ENCODE measurements around the gene SNRPD3. TPM values are rescaled to one million over a fixed set of nuclear protein-coding genes. Genes with fewer than 3 reads are reported as not detected.
A peak's percentile ranks its signal among the peaks of the same experiment; 100 is the strongest.

Gene SNRPD3
- total RNA-seq, 8 experiments from 2014 or later, result 83.9 to 206 (median 150) TPM

GRCh38 chr22:24584166-24584790 lies 28.5 kb downstream of the SNRPD3 start:
- WGBS, 10 experiments, result 80 to 100% (median 100%) methylated on average over 1 to 2 of the region's 5 CpGs; no CpG with 5 or more reads in 3 of the 10 experiments
- in situ Hi-C loops (cut with MboI; ENCODE audit: low pct_unique_long_range_greater_than_20kb in 2 of 9, low sequenced_read_pairs in 9 of 9, unreplicated experiment in 9 of 9), result no loop called here
- Histone ChIP-seq H3K27ac (no peak overlapping the region), H3K4me3 (no peak overlapping the region), H3K4me1 (replicated peaks in 1 of 2) (no peaks in the 10 kb centered on the region)
- no peak for ATAC-seq (replicated peaks in 6 of 8)

- WGBS, 10 experiments, result 33 to 100% (median 76%) methylated on average over 1 to 5 of the region's 10 CpGs; no CpG with 5 or more reads in 6 of the 10 experiments
- Histone ChIP-seq H3K27ac (no peak overlapping the region), H3K4me1 (replicated peaks in 1 of 2) (no peaks in the 10 kb centered on the region), H3K4me3 (no peak overlapping the region)
- no peak for ATAC-seq (replicated peaks in 6 of 8)
- in situ Hi-C loops (cut with MboI; ENCODE audit: low pct_unique_long_range_greater_than_20kb in 2 of 9, low sequenced_read_pairs in 9 of 9, unreplicated experiment in 9 of 9), result no loop called here
Observed at GRCh38 chr22:24584871-24585411, 29.1 kb downstream of the SNRPD3 start.

- Histone ChIP-seq H3K27ac (no peak overlapping the region), H3K4me3 (no peak overlapping the region), H3K4me1 (replicated peaks in 1 of 2) (no peaks in the 10 kb centered on the region)
- in situ Hi-C loops (cut with MboI; ENCODE audit: low pct_unique_long_range_greater_than_20kb in 2 of 9, low sequenced_read_pairs in 9 of 9, unreplicated experiment in 9 of 9), result no loop called here
- ATAC-seq (replicated peaks in 6 of 8), result no peak
- 80 to 100% methylated on average over 1 to 2 of the region's 3 CpGs; no CpG with 5 or more reads in 8 of the 10 experiments for WGBS, 10 experiments
Observed at GRCh38 chr22:24585461-24585860, 29.7 kb downstream of the SNRPD3 start.

DNA sequence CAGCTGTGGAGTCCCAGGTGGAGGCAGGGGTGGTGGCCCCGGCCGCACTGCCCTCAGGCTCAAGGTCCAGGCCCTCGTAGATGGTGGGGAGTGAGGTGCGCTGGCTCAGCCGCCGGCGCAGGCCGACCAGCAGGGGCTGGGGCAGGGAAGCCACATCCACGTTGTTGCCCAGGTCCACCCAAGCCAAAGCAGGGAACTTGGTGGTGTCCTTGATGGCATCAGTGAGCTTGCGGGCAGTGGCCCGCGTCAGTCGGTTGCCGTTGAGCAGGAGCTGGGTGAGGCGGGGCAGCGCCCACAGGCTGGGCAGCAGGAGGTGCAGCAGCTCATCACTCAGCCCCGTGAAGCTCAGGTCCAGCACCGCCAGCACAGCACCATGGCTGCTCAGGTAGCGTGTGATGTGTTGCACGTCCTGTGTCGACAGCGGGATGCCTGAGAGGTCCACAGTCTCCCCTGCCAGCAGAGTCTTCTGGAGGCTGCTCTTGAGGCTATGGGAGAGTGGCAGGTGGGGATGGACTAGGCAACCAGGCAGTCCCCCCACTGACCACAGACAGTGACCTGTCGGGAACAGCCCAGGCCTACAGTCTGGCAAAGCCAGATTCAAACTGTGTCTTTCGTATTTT lies 30.2 kb downstream of the SNRPD3 start:
- no peak for ATAC-seq (replicated peaks in 6 of 8)
- no peaks in the 10 kb centered on the region for H3K4me1 ChIP-seq (replicated peaks in 1 of 2)
- no peak overlapping the region for H3K27ac ChIP-seq
- WGBS, 10 experiments, result 80 to 100% (median 97%) methylated on average over 1 to 7 of the region's 24 CpGs; no CpG with 5 or more reads in 4 of the 10 experiments
- no peak overlapping the region for H3K4me3 ChIP-seq
- in situ Hi-C loops (cut with MboI; ENCODE audit: low pct_unique_long_range_greater_than_20kb in 2 of 9, low sequenced_read_pairs in 9 of 9, unreplicated experiment in 9 of 9), result no loop called here

DNA sequence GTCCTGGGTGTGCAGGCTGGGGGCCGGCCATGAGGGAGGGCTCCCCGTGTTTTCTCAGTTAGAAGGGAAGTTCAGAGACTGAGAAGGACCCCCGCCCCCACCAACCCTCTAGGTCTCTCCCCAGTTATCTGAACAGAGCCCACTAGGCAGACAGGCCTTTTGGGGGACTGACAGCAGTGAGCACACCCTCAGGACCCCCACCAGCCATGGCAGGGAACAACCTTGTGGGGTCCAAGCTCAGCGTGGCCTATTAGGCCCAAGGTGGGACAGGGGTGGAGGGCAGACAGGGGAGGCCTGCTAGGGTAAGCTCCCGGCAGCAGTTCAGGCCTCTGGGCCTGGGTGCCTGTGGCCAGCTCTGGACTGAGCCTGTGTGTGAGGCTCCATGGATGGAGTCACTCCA lies 31.5 kb downstream of the SNRPD3 start:
- in situ Hi-C loops (cut with MboI; ENCODE audit: low pct_unique_long_range_greater_than_20kb in 2 of 9, low sequenced_read_pairs in 9 of 9, unreplicated experiment in 9 of 9), result no loop called here
- 88 to 100% methylated on average over 1 to 2 of the region's 5 CpGs; no CpG with 5 or more reads in 8 of the 10 experiments for WGBS, 10 experiments
- no peak overlapping the region for H3K27ac ChIP-seq
- H3K4me3 ChIP-seq, result no peak overlapping the region
- ATAC-seq (replicated peaks in 6 of 8), result no peak
- peaks cover 3 to 4% of the 10 kb centered on the region in 2 donors for H3K4me1 ChIP-seq (replicated peaks in 1 of 2)

DNA sequence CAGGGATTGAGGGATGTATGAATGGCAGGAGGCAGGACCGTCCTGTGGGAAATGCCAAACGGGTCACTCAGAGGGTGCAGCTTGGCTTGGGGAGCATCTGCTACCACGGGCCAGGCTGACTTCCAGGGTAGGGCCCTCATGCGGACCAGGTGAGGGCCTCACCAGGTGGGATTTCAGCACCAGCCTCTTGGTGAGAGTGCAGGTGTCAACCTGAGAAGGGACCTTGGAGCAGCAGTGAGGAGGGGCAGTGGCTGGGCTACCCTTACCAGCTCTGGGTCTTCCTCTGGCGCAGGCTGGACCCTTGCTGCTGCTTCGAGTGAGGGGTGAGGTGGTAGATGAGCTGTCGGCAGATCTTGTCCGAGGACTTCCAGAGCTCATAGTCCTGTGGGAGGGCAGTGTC lies 32.1 kb downstream of the SNRPD3 start:
- in situ Hi-C loops (cut with MboI; ENCODE audit: low pct_unique_long_range_greater_than_20kb in 2 of 9, low sequenced_read_pairs in 9 of 9, unreplicated experiment in 9 of 9), result no loop called here
- WGBS, 10 experiments, result 60 to 100% (median 100%) methylated on average over 1 to 2 of the region's 8 CpGs; no CpG with 5 or more reads in 5 of the 10 experiments
- Histone ChIP-seq H3K27ac (no peak overlapping the region), H3K4me1 (replicated peaks in 1 of 2) (peaks cover 3 to 6% of the 10 kb centered on the region in 2 donors), H3K4me3 (no peak overlapping the region)
- ATAC-seq (replicated peaks in 6 of 8), result no peak

DNA sequence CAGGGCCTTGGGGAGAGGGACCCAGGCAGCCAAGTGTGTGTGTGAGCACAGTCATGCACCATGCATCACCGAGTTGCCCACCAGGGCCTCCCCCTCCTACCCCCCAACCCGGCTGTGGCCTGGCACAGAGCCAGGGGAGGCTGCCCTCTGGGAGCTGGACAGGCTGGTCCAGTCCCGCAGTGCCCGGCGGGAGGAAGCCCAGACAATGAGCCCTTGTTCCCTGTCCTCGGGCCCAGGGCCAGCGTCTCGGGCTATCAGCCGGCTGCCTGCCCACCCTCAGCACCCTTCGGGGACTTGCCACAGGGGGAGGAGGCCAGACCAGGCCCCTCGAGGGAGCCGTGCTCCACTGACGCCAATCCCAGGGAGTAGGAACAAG lies 32.6 kb downstream of the SNRPD3 start:
- Histone ChIP-seq H3K27ac (no peak overlapping the region), H3K4me3 (no peak overlapping the region), H3K4me1 (replicated peaks in 1 of 2) (peaks cover 5 to 7% of the 10 kb centered on the region in 2 donors)
- ATAC-seq (replicated peaks in 6 of 8), result peak in 3 of 8 experiments; percentile 9 to 53 (median 12)
- in situ Hi-C loops (cut with MboI; ENCODE audit: low pct_unique_long_range_greater_than_20kb in 2 of 9, low sequenced_read_pairs in 9 of 9, unreplicated experiment in 9 of 9), result no loop called here
- WGBS, 10 experiments, result no CpG with 5 or more reads among the region's 13 CpGs

- Histone ChIP-seq H3K4me1 (replicated peaks in 1 of 2) (peaks cover 11 to 13% of the 10 kb centered on the region in 2 donors), H3K27ac (no peak overlapping the region), H3K4me3 (no peak overlapping the region)
- WGBS, 10 experiments, result 78 to 100% (median 90%) methylated on average over 1 to 6 of the region's 21 CpGs; no CpG with 5 or more reads in 3 of the 10 experiments
- peak in 1 of 8 experiments; percentile 18 for ATAC-seq (replicated peaks in 6 of 8)
- in situ Hi-C loops (cut with MboI; ENCODE audit: low pct_unique_long_range_greater_than_20kb in 2 of 9, low sequenced_read_pairs in 9 of 9, unreplicated experiment in 9 of 9), result no loop called here
Observed at GRCh38 chr22:24588757-24589481, 33.1 kb downstream of the SNRPD3 start.

- H3K27ac ChIP-seq, result no peak overlapping the region
- WGBS, 10 experiments, result 100% methylated on average over 2 of the region's 7 CpGs; no CpG with 5 or more reads in 9 of the 10 experiments
- in situ Hi-C loops (cut with MboI; ENCODE audit: low pct_unique_long_range_greater_than_20kb in 2 of 9, low sequenced_read_pairs in 9 of 9, unreplicated experiment in 9 of 9), result no loop called here
- H3K4me3 ChIP-seq, result no peak overlapping the region
- H3K4me1 ChIP-seq (replicated peaks in 1 of 2), result peaks cover 13 to 19% of the 10 kb centered on the region in 2 donors
- no peak for ATAC-seq (replicated peaks in 6 of 8)
Observed at GRCh38 chr22:24589518-24590030, 33.8 kb downstream of the SNRPD3 start.

GRCh38 chr22:24590596-24591173 lies 34.9 kb downstream of the SNRPD3 start:
- Histone ChIP-seq H3K4me1 (replicated peaks in 1 of 2) (peaks cover 17 to 21% of the 10 kb centered on the region in 2 donors), H3K4me3 (no peak overlapping the region), H3K27ac (no peak overlapping the region)
- in situ Hi-C loops (cut with MboI; ENCODE audit: low pct_unique_long_range_greater_than_20kb in 2 of 9, low sequenced_read_pairs in 9 of 9, unreplicated experiment in 9 of 9), result no loop called here
- ATAC-seq (replicated peaks in 6 of 8), result no peak
- 83 to 100% (median 100%) methylated on average over 1 to 5 of the region's 12 CpGs; no CpG with 5 or more reads in 7 of the 10 experiments for WGBS, 10 experiments

- H3K4me1 ChIP-seq (replicated peaks in 1 of 2), result peaks cover 17 to 21% of the 10 kb centered on the region in 2 donors
- H3K4me3 ChIP-seq, result no peak overlapping the region
- no peak overlapping the region for H3K27ac ChIP-seq
- ATAC-seq (replicated peaks in 6 of 8), result no peak
- in situ Hi-C loops (cut with MboI; ENCODE audit: low pct_unique_long_range_greater_than_20kb in 2 of 9, low sequenced_read_pairs in 9 of 9, unreplicated experiment in 9 of 9), result no loop called here
- WGBS, 10 experiments, result 60 to 100% (median 90%) methylated on average over 1 to 2 of the region's 6 CpGs; no CpG with 5 or more reads in 7 of the 10 experiments
Observed at GRCh38 chr22:24591286-24591830, 35.6 kb downstream of the SNRPD3 start.

GRCh38 chr22:24592058-24592850 lies 36.5 kb downstream of the SNRPD3 start:
- Histone ChIP-seq H3K27ac (peak overlapping the region; percentile 26 to 75), H3K4me1 (replicated peaks in 1 of 2) (peaks cover 17 to 21% of the 10 kb centered on the region in 2 donors), H3K4me3 (peak overlapping the region; percentile 38 to 51 (median 50))
- peak in 7 of 8 experiments; percentile 3 to 52 (median 43) for ATAC-seq (replicated peaks in 6 of 8)
- in situ Hi-C loops (cut with MboI; ENCODE audit: low pct_unique_long_range_greater_than_20kb in 2 of 9, low sequenced_read_pairs in 9 of 9, unreplicated experiment in 9 of 9), result no loop called here
- 0 to 50% methylated on average over 1 to 2 of the region's 33 CpGs; no CpG with 5 or more reads in 8 of the 10 experiments for WGBS, 10 experiments

All from motor neuron (in vitro differentiated cells).